ENCODE data around the gene LILRA5.
"Not testable (repeated sequence)": the region's sequence is repeated elsewhere in the genome, so short reads cannot be mapped to it uniquely, and the experiment has no call there.

The LILRA5 gene

GRCh38 chr19:54312436-54313377, at the start of gene LILRA5:
LILRA5 (minus strand) TSS chr19:54313166; CDS start chr19:54313019, 147 bp downstream.
- DNase-seq (ENCODE audit: low read depth in 2 of 2): no peak

GRCh38 chr19:54361680-54362422, 48.9 kb upstream of the LILRA5 start:
- DNase-seq (ENCODE audit: low read depth in 2 of 2): not testable (repeated sequence)

- peak; percentile 49 to 54 for DNase-seq (ENCODE audit: low read depth in 2 of 2)
Measured at GRCh38 chr19:54359149-54359820, 46.3 kb upstream of the LILRA5 start.

- DNase-seq (ENCODE audit: low read depth in 2 of 2): no peak
Measured at GRCh38 chr19:54357381-54357780, 44.4 kb upstream of the LILRA5 start.

- no peak for DNase-seq (ENCODE audit: low read depth in 2 of 2)
Measured at GRCh38 chr19:54356444-54357056, 43.6 kb upstream of the LILRA5 start.

GRCh38 chr19:54355675-54356074, 42.7 kb upstream of the LILRA5 start:
- DNase-seq (ENCODE audit: low read depth in 2 of 2): no peak

GRCh38 chr19:54354761-54355160, 41.8 kb upstream of the LILRA5 start:
- no peak for DNase-seq (ENCODE audit: low read depth in 2 of 2)

- DNase-seq (ENCODE audit: low read depth in 2 of 2): no peak
Measured at GRCh38 chr19:54352546-54352945, 39.6 kb upstream of the LILRA5 start.

- DNase-seq (ENCODE audit: low read depth in 2 of 2): no peak
Measured at GRCh38 chr19:54352041-54352440, 39.1 kb upstream of the LILRA5 start.

- DNase-seq (ENCODE audit: low read depth in 2 of 2): no peak
Measured at GRCh38 chr19:54351474-54351873, 38.5 kb upstream of the LILRA5 start.

- DNase-seq (ENCODE audit: low read depth in 2 of 2): no peak
Measured at GRCh38 chr19:54345938-54346386, 33.0 kb upstream of the LILRA5 start.

GRCh38 chr19:54343868-54344267, 30.9 kb upstream of the LILRA5 start:
- no peak for DNase-seq (ENCODE audit: low read depth in 2 of 2)

- no peak for DNase-seq (ENCODE audit: low read depth in 2 of 2)
Measured at GRCh38 chr19:54341295-54341694, 28.3 kb upstream of the LILRA5 start.

GRCh38 chr19:54339646-54340358, 26.8 kb upstream of the LILRA5 start:
- DNase-seq (ENCODE audit: low read depth in 2 of 2): no peak

- DNase-seq (ENCODE audit: low read depth in 2 of 2): no peak
Measured at GRCh38 chr19:54338521-54338920, 25.6 kb upstream of the LILRA5 start.

GRCh38 chr19:54337858-54338230, 24.9 kb upstream of the LILRA5 start:
- no peak for DNase-seq (ENCODE audit: low read depth in 2 of 2)

- DNase-seq (ENCODE audit: low read depth in 2 of 2): no peak
Measured at GRCh38 chr19:54336893-54337857, 24.2 kb upstream of the LILRA5 start.

- no peak for DNase-seq (ENCODE audit: low read depth in 2 of 2)
Measured at GRCh38 chr19:54335979-54336892, 23.3 kb upstream of the LILRA5 start.

GRCh38 chr19:54335164-54335563, 22.2 kb upstream of the LILRA5 start:
- DNase-seq (ENCODE audit: low read depth in 2 of 2): no peak

All from activated CD4-positive, alpha-beta T cell treated with anti-CD3 and anti-CD28 coated beads for 24 hours (primary cell).